Inferior parietal cortex (tissue), 1 donor: Measurements from ENCODE around the gene GPER1.
A peak's percentile ranks its signal among the peaks of the same experiment; 100 is the strongest.
"Not testable (repeated sequence)": the region's sequence is repeated elsewhere in the genome, so short reads cannot be mapped to it uniquely, and the experiment has no call there.

Source experiments
- DNase-seq: peaks from one replicate; pipeline ENCODE4 v3.0.0-alpha.2; 2016; ENCODE audit errors: extremely low spot score

The GPER1 gene

GRCh38 chr7:1068013-1068412 lies 19.9 kb upstream of the GPER1 start:
- DNase-seq: no peak

GRCh38 chr7:1068619-1069018 lies 19.3 kb upstream of the GPER1 start:
- DNase-seq: no peak

GRCh38 chr7:1070544-1071011 lies 17.3 kb upstream of the GPER1 start:
- DNase-seq: no peak

GRCh38 chr7:1071731-1072254 lies 16.1 kb upstream of the GPER1 start:
- no peak for DNase-seq

GRCh38 chr7:1073142-1073977 lies 14.6 kb upstream of the GPER1 start:
- no peak for DNase-seq

GRCh38 chr7:1074018-1074417 lies 13.9 kb upstream of the GPER1 start:
- not testable (repeated sequence) for DNase-seq

- DNase-seq: no peak
Measured at GRCh38 chr7:1074593-1075431, 13.1 kb upstream of the GPER1 start.

- DNase-seq: no peak
Measured at GRCh38 chr7:1076184-1077072, 11.5 kb upstream of the GPER1 start.

- no peak for DNase-seq
Measured at GRCh38 chr7:1078519-1078918, 9.4 kb upstream of the GPER1 start.

- DNase-seq: no peak
Measured at GRCh38 chr7:1078985-1079384, 8.9 kb upstream of the GPER1 start.

GRCh38 chr7:1079546-1079945 lies 8.4 kb upstream of the GPER1 start:
- no peak for DNase-seq

GRCh38 chr7:1080252-1080920 lies 7.5 kb upstream of the GPER1 start:
- DNase-seq: no peak

GRCh38 chr7:1080921-1081255 lies 7.0 kb upstream of the GPER1 start:
- no peak for DNase-seq

GRCh38 chr7:1081336-1081735 lies 6.6 kb upstream of the GPER1 start:
- DNase-seq: no peak

- DNase-seq: no peak
Measured at GRCh38 chr7:1081931-1082401, 5.9 kb upstream of the GPER1 start.

GRCh38 chr7:1083729-1084657 lies 3.9 kb upstream of the GPER1 start:
- no peak for DNase-seq

- no peak for DNase-seq
Measured at GRCh38 chr7:1085266-1085665, 2.6 kb upstream of the GPER1 start.

- no peak for DNase-seq
Measured at GRCh38 chr7:1085910-1086421, 1.9 kb upstream of the GPER1 start.

- DNase-seq: peak; percentile 77
Measured at GRCh38 chr7:1086588-1087464, 1.1 kb upstream of the GPER1 start.
